Embryonic facial prominence (tissue), 1 donor: ENCODE data around the gene KCNK4.

Source experiments
- DNase-seq: peaks from one replicate; pipeline ENCODE4 v3.0.0-alpha.2; 2016; ENCODE audit errors: extremely low spot score

Gene KCNK4

GRCh38 chr11:64347193-64347867 lies 56.2 kb downstream of the KCNK4 start:
- DNase-seq = no peak

DNA sequence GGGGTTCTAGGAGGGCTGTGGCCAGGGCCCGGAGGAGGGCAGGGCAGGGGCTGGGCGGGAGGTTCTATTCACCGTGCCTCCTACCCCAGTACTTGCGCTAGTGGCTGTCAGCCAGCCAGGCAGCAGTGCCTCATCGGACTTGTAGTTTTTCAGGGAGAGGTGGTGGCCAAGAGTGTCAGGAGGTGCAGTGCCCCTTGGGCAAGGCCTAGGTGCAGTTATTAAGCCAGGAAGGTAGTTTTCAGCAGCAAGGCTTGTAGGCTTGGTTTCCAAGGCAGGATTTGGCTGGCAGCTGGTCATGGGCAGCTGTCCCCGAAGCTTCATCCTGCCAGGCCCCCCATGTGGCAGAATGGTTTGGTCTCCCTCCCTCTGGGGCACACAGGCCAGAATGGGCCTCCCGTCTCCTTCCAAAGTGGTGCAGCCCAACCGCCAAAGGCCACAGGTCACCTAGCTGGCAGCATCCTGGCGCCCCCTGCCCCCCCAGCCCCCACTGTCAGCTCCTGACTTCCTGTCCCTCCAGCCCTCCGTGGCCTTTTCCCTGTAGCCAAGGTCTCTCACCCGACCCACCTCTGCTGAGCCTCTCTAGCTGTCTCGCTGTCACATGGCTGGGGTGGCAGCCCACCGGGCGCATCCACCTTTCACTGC lies 57.4 kb downstream of the KCNK4 start:
- no peak for DNase-seq

- no peak for DNase-seq
Observed at GRCh38 chr11:64349025-64349387, 57.9 kb downstream of the KCNK4 start.

DNA sequence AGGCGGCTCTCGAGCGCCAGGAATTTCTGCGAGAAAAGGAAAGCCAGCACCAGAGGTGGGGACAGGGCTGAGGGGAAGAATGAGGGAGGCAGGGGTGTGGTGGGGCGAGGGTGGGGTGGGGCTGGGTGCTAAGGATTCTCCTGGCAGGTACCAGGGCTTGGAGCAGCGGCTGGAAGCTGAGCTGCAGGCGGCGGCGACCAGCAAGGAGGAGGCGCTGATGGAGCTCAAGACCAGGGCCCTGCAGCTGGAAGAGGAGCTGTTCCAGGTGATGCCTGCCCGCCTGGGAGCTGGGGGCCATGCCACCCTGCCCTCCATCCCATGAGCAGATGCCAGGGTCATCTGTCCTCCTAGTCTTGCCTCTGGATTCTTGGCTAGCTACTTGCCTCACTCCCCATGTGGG lies 58.3 kb downstream of the KCNK4 start:
- no peak for DNase-seq
